HG03280 (cell line): ENCODE measurements around the gene MLH1.
"Not testable (repeated sequence)": the region's sequence is repeated elsewhere in the genome, so short reads cannot be mapped to it uniquely, and the experiment has no call there.

ENCODE experiments used
- ATAC-seq: cut with Tn5 transposase; IDR thresholded peaks from one replicate; pipeline ENCODE4 v1.9.1; 2021; ENCODE audit warnings: mild to moderate bottlenecking, moderate library complexity; ENCODE audit not compliant: unreplicated experiment

The MLH1 gene

GRCh38 chr3:37032961-37033360 lies 39.6 kb downstream of the MLH1 start:
- ATAC-seq, result no peak

GRCh38 chr3:37037352-37037751 lies 44.0 kb downstream of the MLH1 start:
- no peak for ATAC-seq

- ATAC-seq, result no peak
Measured at GRCh38 chr3:37039161-37039846, 46.0 kb downstream of the MLH1 start.

GRCh38 chr3:37040231-37040630 lies 46.9 kb downstream of the MLH1 start:
- no peak for ATAC-seq

GRCh38 chr3:37041546-37042195 lies 48.4 kb downstream of the MLH1 start:
- ATAC-seq, result no peak

- ATAC-seq, result not testable (repeated sequence)
Measured at GRCh38 chr3:37042712-37043111, 49.4 kb downstream of the MLH1 start.

GRCh38 chr3:37050282-37050681 lies 57.0 kb downstream of the MLH1 start:
- ATAC-seq, result no peak

GRCh38 chr3:37052860-37053259 lies 59.5 kb downstream of the MLH1 start:
- no peak for ATAC-seq

GRCh38 chr3:37053337-37053736 lies 60.0 kb downstream of the MLH1 start:
- ATAC-seq, result no peak

GRCh38 chr3:37053753-37054152 lies 60.4 kb downstream of the MLH1 start:
- ATAC-seq, result no peak

- ATAC-seq, result peak; percentile 84
Measured at GRCh38 chr3:37054370-37054769, 61.1 kb downstream of the MLH1 start.

GRCh38 chr3:37055077-37055476 lies 61.8 kb downstream of the MLH1 start:
- not testable (repeated sequence) for ATAC-seq

- no peak for ATAC-seq
Measured at GRCh38 chr3:37056826-37057225, 63.5 kb downstream of the MLH1 start.

GRCh38 chr3:37058117-37058516 lies 64.8 kb downstream of the MLH1 start:
- no peak for ATAC-seq

- no peak for ATAC-seq
Measured at GRCh38 chr3:37064747-37065146, 71.4 kb downstream of the MLH1 start.

GRCh38 chr3:37067577-37067976 lies 74.3 kb downstream of the MLH1 start:
- no peak for ATAC-seq

- no peak for ATAC-seq
Measured at GRCh38 chr3:37068031-37068430, 74.7 kb downstream of the MLH1 start.

GRCh38 chr3:37071921-37072320 lies 78.6 kb downstream of the MLH1 start:
- no peak for ATAC-seq

GRCh38 chr3:37072892-37073291 lies 79.6 kb downstream of the MLH1 start:
- ATAC-seq, result no peak

GRCh38 chr3:37074178-37074577 lies 80.9 kb downstream of the MLH1 start:
- ATAC-seq, result no peak

GRCh38 chr3:37075955-37076354 lies 82.6 kb downstream of the MLH1 start:
- no peak for ATAC-seq

- ATAC-seq, result no peak
Measured at GRCh38 chr3:37082317-37082716, 89.0 kb downstream of the MLH1 start.

- no peak for ATAC-seq
Measured at GRCh38 chr3:37086918-37087317, 93.6 kb downstream of the MLH1 start.
